ENCODE measurements around the gene FADS2.

- TF ChIP-seq CTCF (IDR thresholded peaks at IDR 0.05; ENCODE audit: low read depth, low read length, poor library complexity, severe bottlenecking) (no peak), EZH2phosphoT487 (IDR thresholded peaks at IDR 0.05; ENCODE audit: borderline replicate concordance, low read length) (no peak)
These were observed 46.8 kb downstream of the FADS2 start for GRCh38 chr11:61874853-61875252.
